Measurements from ENCODE around the gene TJP2. TPM values are rescaled to one million over a fixed set of nuclear protein-coding genes. Genes with fewer than 3 reads are reported as not detected.
A peak's percentile ranks its signal among the peaks of the same experiment; 100 is the strongest.

TJP2 gene
- total and polyA plus RNA-seq, 5 donors from 2014 or later: 5.3 to 13.9 (median 10.6) TPM

GRCh38 chr9:69174616-69175463, 763 bp downstream of the TJP2 start:
- Mint-ChIP-seq H3K27ac (peak overlapping the region in 2 of 3 donors; percentile 33 to 57), H3K4me1 (peaks cover 28 to 60% (median 44%) of the 10 kb centered on the region in 4 donors), H3K27me3 (peaks cover 11% of the 10 kb centered on the region)

DNA sequence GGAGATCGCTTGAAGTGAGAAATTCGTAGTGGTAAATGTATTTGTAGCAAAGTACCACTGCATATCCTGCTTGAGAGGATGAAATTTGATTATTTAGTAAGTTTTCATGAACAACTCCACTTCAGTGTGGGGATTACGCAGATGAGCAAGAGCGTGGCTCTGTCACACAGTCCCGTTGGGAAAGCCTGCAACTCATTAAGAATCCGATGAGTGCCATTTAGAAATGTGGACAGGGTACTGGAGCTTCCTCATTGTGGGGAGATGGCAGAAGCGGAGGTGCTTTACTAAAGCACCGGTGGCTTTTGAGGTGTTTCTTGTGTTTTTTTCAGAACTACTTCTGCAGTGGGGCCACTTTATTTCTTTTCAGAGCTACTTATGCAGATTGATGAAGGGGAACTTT, 1.4 kb downstream of the TJP2 start:
- H3K27ac Mint-ChIP-seq: peak overlapping the region; percentile 9 to 57 (median 55)

More at GRCh38 chr9:69174616-69175463, 763 bp downstream of the TJP2 start:
- Mint-ChIP-seq H3K36me3 (no peaks in the 10 kb centered on the region), H3K9me3 (no peaks in the 10 kb centered on the region), H3K4me3 (peak overlapping the region; percentile 88 to 93 (median 91))
- DNase-seq: no peak
- ATAC-seq (ENCODE audit: low read depth in 2 of 2): peak in 1 of 2 donors; percentile 26
- Histone ChIP-seq H3K4me1 (ENCODE audit: control insufficient read depth, insufficient read depth, low read length, poor library complexity, severe bottlenecking) (peaks cover 60% of the 10 kb centered on the region), H3K9me3 (ENCODE audit: control insufficient read depth in 2 of 2, low read length in 2 of 2) (no peaks in the 10 kb centered on the region), H3K27me3 (ENCODE audit: control insufficient read depth, insufficient read depth, low read length) (no peaks in the 10 kb centered on the region), H3K4me3 (ENCODE audit: low read depth, low read length) (peak overlapping the region; percentile 81), H3K36me3 (ENCODE audit: control insufficient read depth, insufficient read depth, low read length) (no peaks in the 10 kb centered on the region), H3K27ac (ENCODE audit: insufficient read depth, low read length, poor library complexity, severe bottlenecking) (no peak overlapping the region)

DNA sequence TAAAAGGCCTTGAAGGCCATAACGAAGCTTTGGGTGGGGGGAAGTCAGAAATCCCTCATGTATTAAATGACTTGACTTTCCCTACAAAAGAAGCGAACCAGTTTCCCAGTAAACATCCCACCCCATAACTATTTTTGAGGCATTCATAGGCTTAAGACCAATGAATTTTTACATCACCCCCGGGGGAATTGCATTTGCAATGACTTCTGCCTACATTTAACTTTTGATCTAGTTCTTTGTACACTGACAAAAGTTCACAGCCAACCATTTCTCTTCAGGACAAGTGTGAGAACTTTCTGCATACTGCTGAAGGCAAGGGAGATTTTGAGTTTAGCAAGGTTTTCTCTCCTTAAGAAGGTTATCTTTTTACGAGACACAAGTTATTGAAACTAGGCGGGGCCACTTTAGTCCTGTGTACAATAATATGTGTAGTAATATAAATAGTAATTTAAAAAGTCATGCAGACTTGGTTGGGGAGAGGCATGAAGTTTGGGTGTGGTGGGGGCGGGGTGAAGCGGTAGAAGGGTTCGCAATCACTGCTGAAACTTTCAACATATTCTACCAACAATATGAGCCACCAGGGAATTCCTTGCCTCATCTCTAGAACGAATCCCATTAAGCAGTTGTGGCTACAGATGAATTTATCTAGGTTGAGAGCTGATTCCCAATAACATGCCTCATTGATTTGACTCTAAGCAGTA, 2.5 kb downstream of the TJP2 start:
- Mint-ChIP-seq H3K4me3 (peak overlapping the region; percentile 1 to 93 (median 90)), H3K9me3 (no peaks in the 10 kb centered on the region), H3K4me1 (peaks cover 38 to 74% (median 56%) of the 10 kb centered on the region in 4 donors), H3K27ac (peak overlapping the region in 2 of 3 donors; percentile 52 to 57), H3K27me3 (peaks cover 5% of the 10 kb centered on the region), H3K36me3 (no peaks in the 10 kb centered on the region)
- no peak for ATAC-seq (ENCODE audit: low read depth in 2 of 2)
- Histone ChIP-seq H3K9me3 (ENCODE audit: control insufficient read depth in 2 of 2, low read length in 2 of 2) (no peaks in the 10 kb centered on the region), H3K36me3 (ENCODE audit: control insufficient read depth, insufficient read depth, low read length) (no peaks in the 10 kb centered on the region), H3K27ac (ENCODE audit: insufficient read depth, low read length, poor library complexity, severe bottlenecking) (peak overlapping the region; percentile 10), H3K27me3 (ENCODE audit: control insufficient read depth, insufficient read depth, low read length) (no peaks in the 10 kb centered on the region), H3K4me1 (ENCODE audit: control insufficient read depth, insufficient read depth, low read length, poor library complexity, severe bottlenecking) (peaks cover 74% of the 10 kb centered on the region), H3K4me3 (ENCODE audit: low read depth, low read length) (peak overlapping the region; percentile 81)
- DNase-seq: peak in 1 of 3 donors; percentile 61

More for the DNA sequence above, 1.4 kb downstream of the TJP2 start:
- Mint-ChIP-seq H3K9me3 (no peaks in the 10 kb centered on the region), H3K27me3 (peaks cover 11% of the 10 kb centered on the region), H3K4me3 (peak overlapping the region; percentile 88 to 93 (median 91)), H3K36me3 (no peaks in the 10 kb centered on the region), H3K4me1 (peaks cover 34 to 65% (median 50%) of the 10 kb centered on the region in 4 donors)
- ATAC-seq (ENCODE audit: low read depth in 2 of 2): no peak
- Histone ChIP-seq H3K36me3 (ENCODE audit: control insufficient read depth, insufficient read depth, low read length) (no peaks in the 10 kb centered on the region), H3K4me3 (ENCODE audit: low read depth, low read length) (peak overlapping the region; percentile 81), H3K27ac (ENCODE audit: insufficient read depth, low read length, poor library complexity, severe bottlenecking) (no peak overlapping the region), H3K9me3 (ENCODE audit: control insufficient read depth in 2 of 2, low read length in 2 of 2) (no peaks in the 10 kb centered on the region), H3K4me1 (ENCODE audit: control insufficient read depth, insufficient read depth, low read length, poor library complexity, severe bottlenecking) (peaks cover 66% of the 10 kb centered on the region), H3K27me3 (ENCODE audit: control insufficient read depth, insufficient read depth, low read length) (no peaks in the 10 kb centered on the region)
- DNase-seq: no peak

- H3K4me1 Mint-ChIP-seq: peaks cover 39 to 73% (median 58%) of the 10 kb centered on the region in 4 donors
- DNase-seq (peak in 2 of 3 donors; percentile 22 to 46), ATAC-seq (ENCODE audit: low read depth in 2 of 2) (no peak)
Measured at GRCh38 chr9:69178583-69179011, 4.5 kb downstream of the TJP2 start.

DNA sequence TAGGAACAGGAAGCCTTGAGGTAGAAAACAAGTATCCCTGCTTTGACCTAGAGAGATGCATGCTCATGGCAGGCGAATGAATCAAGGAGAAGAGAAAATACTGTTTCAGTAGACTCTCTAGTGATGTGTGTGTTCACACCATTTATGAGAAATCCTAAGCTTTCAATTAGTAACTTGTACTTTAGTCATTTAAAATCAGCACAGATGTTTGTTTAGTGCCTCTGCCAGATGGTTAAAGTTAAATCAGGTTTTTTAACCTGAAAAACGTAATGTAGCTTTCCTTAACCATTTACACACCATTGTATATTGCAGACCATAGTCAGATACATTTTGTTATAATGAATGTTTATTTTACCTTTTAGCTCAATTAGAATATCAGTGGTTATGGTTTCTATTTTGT, 5.0 kb downstream of the TJP2 start:
- H3K27me3 ChIP-seq (ENCODE audit: control insufficient read depth, insufficient read depth, low read length): no peaks in the 10 kb centered on the region
- no peaks in the 10 kb centered on the region for H3K36me3 ChIP-seq (ENCODE audit: control insufficient read depth, insufficient read depth, low read length)
- Mint-ChIP-seq H3K9me3 (no peaks in the 10 kb centered on the region), H3K27ac (peak overlapping the region in 1 of 3 donors; percentile 6), H3K27me3 (no peaks in the 10 kb centered on the region), H3K4me1 (peaks cover 39 to 73% (median 58%) of the 10 kb centered on the region in 4 donors), H3K4me3 (peak overlapping the region in 1 of 4 donors; percentile 12), H3K36me3 (peaks cover 2% of the 10 kb centered on the region)
- H3K9me3 ChIP-seq (ENCODE audit: control insufficient read depth in 2 of 2, low read length in 2 of 2): no peaks in the 10 kb centered on the region
- ATAC-seq (ENCODE audit: low read depth in 2 of 2) (no peak), DNase-seq (no peak)
- peaks cover 68% of the 10 kb centered on the region for H3K4me1 ChIP-seq (ENCODE audit: control insufficient read depth, insufficient read depth, low read length, poor library complexity, severe bottlenecking)
- H3K27ac ChIP-seq (ENCODE audit: insufficient read depth, low read length, poor library complexity, severe bottlenecking): no peak overlapping the region
- no peak overlapping the region for H3K4me3 ChIP-seq (ENCODE audit: low read depth, low read length)

More at GRCh38 chr9:69178583-69179011, 4.5 kb downstream of the TJP2 start:
- Histone ChIP-seq H3K27me3 (ENCODE audit: control insufficient read depth, insufficient read depth, low read length) (no peaks in the 10 kb centered on the region), H3K4me1 (ENCODE audit: control insufficient read depth, insufficient read depth, low read length, poor library complexity, severe bottlenecking) (peaks cover 70% of the 10 kb centered on the region), H3K36me3 (ENCODE audit: control insufficient read depth, insufficient read depth, low read length) (no peaks in the 10 kb centered on the region), H3K4me3 (ENCODE audit: low read depth, low read length) (peak overlapping the region; percentile 1), H3K27ac (ENCODE audit: insufficient read depth, low read length, poor library complexity, severe bottlenecking) (no peak overlapping the region), H3K9me3 (ENCODE audit: control insufficient read depth in 2 of 2, low read length in 2 of 2) (no peaks in the 10 kb centered on the region)
- H3K27ac Mint-ChIP-seq: peak overlapping the region in 1 of 3 donors; percentile 6
- H3K27me3 Mint-ChIP-seq: no peaks in the 10 kb centered on the region
- peak overlapping the region in 2 of 4 donors; percentile 8 to 12 for H3K4me3 Mint-ChIP-seq
- H3K36me3 Mint-ChIP-seq: no peaks in the 10 kb centered on the region
- H3K9me3 Mint-ChIP-seq: no peaks in the 10 kb centered on the region

DNA sequence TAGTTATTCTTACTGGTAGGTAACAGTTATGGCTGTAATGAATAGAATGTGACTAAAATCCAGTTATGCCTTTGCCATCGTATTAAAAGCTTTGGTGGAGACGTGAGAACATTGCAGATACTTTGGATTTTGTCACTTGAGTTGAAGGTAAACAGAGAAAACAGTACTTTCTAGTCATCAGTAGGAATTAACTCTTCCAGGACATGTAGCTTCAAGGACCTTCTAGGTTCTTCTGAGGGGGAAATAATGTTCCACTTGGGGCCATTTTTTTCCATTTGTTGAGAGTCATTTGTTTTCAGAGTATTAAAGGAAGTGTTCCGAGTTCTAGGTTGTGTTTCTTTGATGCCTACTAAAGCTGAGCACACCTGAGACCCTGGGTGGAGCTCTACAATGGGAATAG, 6.1 kb downstream of the TJP2 start:
- Mint-ChIP-seq H3K27ac (peak overlapping the region; percentile 13 to 87 (median 58)), H3K9me3 (no peaks in the 10 kb centered on the region), H3K36me3 (peaks cover 4% of the 10 kb centered on the region), H3K27me3 (no peaks in the 10 kb centered on the region), H3K4me1 (peaks cover 33 to 67% (median 53%) of the 10 kb centered on the region in 4 donors), H3K4me3 (peak overlapping the region in 3 of 4 donors; percentile 33 to 66 (median 34))
- DNase-seq: no peak
- ATAC-seq (ENCODE audit: low read depth in 2 of 2): no peak
- Histone ChIP-seq H3K36me3 (ENCODE audit: control insufficient read depth, insufficient read depth, low read length) (no peaks in the 10 kb centered on the region), H3K27me3 (ENCODE audit: control insufficient read depth, insufficient read depth, low read length) (no peaks in the 10 kb centered on the region), H3K4me3 (ENCODE audit: low read depth, low read length) (peak overlapping the region; percentile 51), H3K9me3 (ENCODE audit: control insufficient read depth in 2 of 2, low read length in 2 of 2) (no peaks in the 10 kb centered on the region), H3K27ac (ENCODE audit: insufficient read depth, low read length, poor library complexity, severe bottlenecking) (peak overlapping the region; percentile 24), H3K4me1 (ENCODE audit: control insufficient read depth, insufficient read depth, low read length, poor library complexity, severe bottlenecking) (peaks cover 56% of the 10 kb centered on the region)

GRCh38 chr9:69180670-69181069, 6.6 kb downstream of the TJP2 start:
- Histone ChIP-seq H3K9me3 (ENCODE audit: control insufficient read depth in 2 of 2, low read length in 2 of 2) (no peaks in the 10 kb centered on the region), H3K27ac (ENCODE audit: insufficient read depth, low read length, poor library complexity, severe bottlenecking) (peak overlapping the region; percentile 24), H3K4me3 (ENCODE audit: low read depth, low read length) (peak overlapping the region; percentile 51), H3K4me1 (ENCODE audit: control insufficient read depth, insufficient read depth, low read length, poor library complexity, severe bottlenecking) (peaks cover 51% of the 10 kb centered on the region), H3K27me3 (ENCODE audit: control insufficient read depth, insufficient read depth, low read length) (no peaks in the 10 kb centered on the region), H3K36me3 (ENCODE audit: control insufficient read depth, insufficient read depth, low read length) (no peaks in the 10 kb centered on the region)
- Mint-ChIP-seq H3K27ac (peak overlapping the region; percentile 13 to 87 (median 58)), H3K9me3 (no peaks in the 10 kb centered on the region), H3K27me3 (no peaks in the 10 kb centered on the region), H3K4me3 (peak overlapping the region in 3 of 4 donors; percentile 33 to 66 (median 34)), H3K4me1 (peaks cover 29 to 62% (median 51%) of the 10 kb centered on the region in 4 donors), H3K36me3 (peaks cover 4% of the 10 kb centered on the region)
- DNase-seq (peak; percentile 28 to 86 (median 39)), ATAC-seq (ENCODE audit: low read depth in 2 of 2) (peak; percentile 93 to 98)

Data from CD4-positive, CD25-positive, alpha-beta regulatory T cell (primary cell).